ENCODE data around the gene TDRD10.

DNA sequence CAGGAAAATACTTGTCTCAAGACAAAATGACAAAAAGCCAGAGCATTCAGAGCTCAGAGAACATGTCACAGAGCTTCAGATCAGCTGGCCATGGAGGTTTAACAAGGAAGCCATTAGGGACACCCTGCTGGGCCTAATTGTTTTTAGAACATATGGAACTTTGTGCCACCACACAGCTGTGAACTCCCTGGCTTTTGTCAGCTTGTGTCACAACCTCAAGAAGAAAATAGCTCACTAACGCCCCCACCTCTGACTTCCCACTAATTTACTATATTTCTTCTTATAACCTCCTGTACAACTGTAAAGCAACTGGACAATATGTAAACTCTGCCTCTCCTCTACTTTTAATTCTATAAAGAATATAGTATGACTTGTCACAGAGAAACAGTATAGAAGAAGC lies 21.0 kb upstream of the TDRD10 start:
- TF ChIP-seq, protein P1, sequence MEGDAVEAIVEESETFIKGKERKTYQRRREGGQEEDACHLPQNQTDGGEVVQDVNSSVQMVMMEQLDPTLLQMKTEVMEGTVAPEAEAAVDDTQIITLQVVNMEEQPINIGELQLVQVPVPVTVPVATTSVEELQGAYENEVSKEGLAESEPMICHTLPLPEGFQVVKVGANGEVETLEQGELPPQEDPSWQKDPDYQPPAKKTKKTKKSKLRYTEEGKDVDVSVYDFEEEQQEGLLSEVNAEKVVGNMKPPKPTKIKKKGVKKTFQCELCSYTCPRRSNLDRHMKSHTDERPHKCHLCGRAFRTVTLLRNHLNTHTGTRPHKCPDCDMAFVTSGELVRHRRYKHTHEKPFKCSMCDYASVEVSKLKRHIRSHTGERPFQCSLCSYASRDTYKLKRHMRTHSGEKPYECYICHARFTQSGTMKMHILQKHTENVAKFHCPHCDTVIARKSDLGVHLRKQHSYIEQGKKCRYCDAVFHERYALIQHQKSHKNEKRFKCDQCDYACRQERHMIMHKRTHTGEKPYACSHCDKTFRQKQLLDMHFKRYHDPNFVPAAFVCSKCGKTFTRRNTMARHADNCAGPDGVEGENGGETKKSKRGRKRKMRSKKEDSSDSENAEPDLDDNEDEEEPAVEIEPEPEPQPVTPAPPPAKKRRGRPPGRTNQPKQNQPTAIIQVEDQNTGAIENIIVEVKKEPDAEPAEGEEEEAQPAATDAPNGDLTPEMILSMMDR (conservative IDR thresholded peaks at IDR 0.05; ENCODE audit: low read depth, low read length): no peak
- TF ChIP-seq POLR2A (IDR thresholded peaks at IDR 0.05; ENCODE audit: low read depth, low read length) (no peak), BHLHE40 (IDR thresholded peaks at IDR 0.05; ENCODE audit: low read depth, low read length) (no peak), FOS (IDR thresholded peaks at IDR 0.05; ENCODE audit: low read depth, low read length) (no peak), RAD21 (IDR thresholded peaks at IDR 0.05; ENCODE audit: low read length) (no peak), RCOR1 (IDR thresholded peaks at IDR 0.05; ENCODE audit: insufficient replicate concordance, low read length) (no peak), MAFK (IDR thresholded peaks at IDR 0.05; ENCODE audit: low read depth, low read length) (no peak), SMC3 (IDR thresholded peaks at IDR 0.05; ENCODE audit: low read depth, low read length) (no peak)
- TF ChIP-seq, protein P2, sequence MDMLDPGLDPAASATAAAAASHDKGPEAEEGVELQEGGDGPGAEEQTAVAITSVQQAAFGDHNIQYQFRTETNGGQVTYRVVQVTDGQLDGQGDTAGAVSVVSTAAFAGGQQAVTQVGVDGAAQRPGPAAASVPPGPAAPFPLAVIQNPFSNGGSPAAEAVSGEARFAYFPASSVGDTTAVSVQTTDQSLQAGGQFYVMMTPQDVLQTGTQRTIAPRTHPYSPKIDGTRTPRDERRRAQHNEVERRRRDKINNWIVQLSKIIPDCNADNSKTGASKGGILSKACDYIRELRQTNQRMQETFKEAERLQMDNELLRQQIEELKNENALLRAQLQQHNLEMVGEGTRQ (IDR thresholded peaks at IDR 0.05; ENCODE audit: low read depth, low read length): no peak

Measured in IMR-90 (cell line).